HepG2 (cell line): Measurements from ENCODE around the gene SCP2. TPM values are rescaled to one million over a fixed set of nuclear protein-coding genes. Genes with fewer than 3 reads are reported as not detected.

Experiments used
- ATAC-seq: fragments of 200-7000 bp; cut with Tn5 transposase; 3 replicates; pipeline ENCODE4 v1.9.1; 2020; ENCODE audit warnings: mild to moderate bottlenecking, moderate library complexity
- BruUV-seq: library from RNA; stranded (reverse); fragments of 400-500 nt; replicated peaks from 2 replicates; lab custom pipeline; 2021; lab: Mats Ljungman, UMichigan
- CTCF ChIA-PET: fragments of 300-600 bp; formaldehyde crosslinking; extraction: SDS; loops from one replicate; lab custom pipeline; 2021; ENCODE audit warnings: low total read pairs, inconsistent platforms, low intra/inter-chr PET ratio; lab: Yijun Ruan, JAX
- POLR2A ChIA-PET: fragments of 350-600 bp; sonication (Branson Sonifier 250); formaldehyde crosslinking; loops from one replicate; lab custom pipeline; 2020; ENCODE audit warnings: antibody characterized with exemption, inconsistent platforms; lab: Yijun Ruan, JAX
- DNase-seq: peaks from one replicate; pipeline ENCODE4 v3.0.0-alpha.2; 2015; ENCODE audit warnings: low spot score
- FAIRE-seq: peaks from 3 replicates; lab custom pipeline; 2011; peaks lifted over from hg19 to GRCh38; lab: Jason Lieb, UNC
- H2AFZ ChIP-seq: one replicate; pipeline ENCODE4 v1.6.1; 2011; ENCODE audit warnings: low read length, inconsistent platforms
- H3K27ac ChIP-seq: fragments of 300-600 bp; 3 replicates; pipeline ENCODE4 v1.8.0; 2011; ENCODE audit warnings: mixed run types, mild to moderate bottlenecking, mixed read lengths, low read length, inconsistent platforms; ENCODE audit not compliant: insufficient read depth; ENCODE audit errors: extremely low read length
- H3K27me3 ChIP-seq, 2 experiments: fragments of 200-600 bp in 1 of 2; 2 replicates in 1 of 2; 3 replicates in 1 of 2; pipeline versions ENCODE4 v1.6.0 to v1.8.0; 2011; ENCODE audit warnings: low read length in 2 of 2, mild to moderate bottlenecking in 2 of 2, moderate library complexity in 2 of 2, inconsistent platforms in 1 of 2; ENCODE audit not compliant: insufficient read depth in 2 of 2, control insufficient read depth in 1 of 2
- H3K36me3 ChIP-seq, 2 experiments: fragments of 200-600 bp in 1 of 2; replicated peaks in 1 of 2; 2 replicates in 1 of 2; 3 replicates in 1 of 2; pipeline versions ENCODE4 v1.5.1 to v1.8.0; 2011; ENCODE audit warnings: low read length in 2 of 2, inconsistent platforms in 1 of 2; ENCODE audit not compliant: insufficient read depth in 2 of 2, control insufficient read depth in 1 of 2
- H3K4me1 ChIP-seq: 2 replicates; pipeline ENCODE4 v1.5.1; 2012; ENCODE audit warnings: low read length, inconsistent platforms; ENCODE audit not compliant: insufficient read depth
- H3K4me2 ChIP-seq: 2 replicates; pipeline ENCODE4 v1.6.0; 2011; ENCODE audit warnings: low read depth, low read length, inconsistent platforms
- H3K4me3 ChIP-seq, 3 experiments: fragments of 200-600 bp in 1 of 3; sonication (generic), shearing (Covaris generic) in 1 of 3; replicated peaks in 1 of 3; 2 replicates each; pipeline ENCODE4 v1.5.1; 2011 to 2016; ENCODE audit warnings: low read length in 3 of 3, inconsistent platforms in 2 of 3, low read depth in 2 of 3, mild to moderate bottlenecking in 2 of 3, control low read depth in 1 of 3, mixed read lengths in 1 of 3; ENCODE audit not compliant: insufficient read depth in 1 of 3
- H3K79me2 ChIP-seq: one replicate; pipeline ENCODE4 v1.6.1; 2011; ENCODE audit warnings: low read length, inconsistent platforms; ENCODE audit not compliant: insufficient read depth
- H3K9ac ChIP-seq: 2 replicates; pipeline ENCODE4 v1.6.0; 2011; ENCODE audit warnings: mild to moderate bottlenecking, low read depth, low read length, inconsistent platforms; ENCODE audit not compliant: insufficient read depth
- H3K9me3 ChIP-seq: 2 replicates; pipeline ENCODE4 v1.5.1; 2012; ENCODE audit warnings: mild to moderate bottlenecking, low read length
- H4K20me1 ChIP-seq: 2 replicates; pipeline ENCODE4 v1.6.0; 2011; ENCODE audit warnings: inconsistent platforms, mild to moderate bottlenecking, low read length, moderate library complexity; ENCODE audit not compliant: insufficient read depth
- ADNP ChIP-seq: sonication (generic); formaldehyde crosslinking; IDR thresholded peaks from 2 replicates; pipeline ENCODE4 v1.4.0; 2020; ENCODE audit warnings: missing genetic modification reagents
- CCAR2 ChIP-seq: fragments of 200-400 bp; formaldehyde crosslinking; optimal IDR thresholded peaks from 2 replicates; pipeline ENCODE3; 2018; ENCODE audit warnings: low read depth, mild to moderate bottlenecking, low read length, moderate library complexity
- CEBPG ChIP-seq: IDR thresholded peaks from 2 replicates; pipeline ENCODE4 v1.6.1; 2016
- MTF1 ChIP-seq: sonication (generic); formaldehyde crosslinking; IDR thresholded peaks from 2 replicates; pipeline ENCODE4 v1.5.0; 2020; ENCODE audit warnings: missing genetic modification reagents
- NFKBIZ ChIP-seq: IDR thresholded peaks from 2 replicates; pipeline ENCODE4 v1.6.1; 2018; ENCODE audit warnings: missing genetic modification reagents, missing compliant biosample characterization
- NR2F1 ChIP-seq, 2 experiments: fragments of 450-650 bp in 1 of 2; formaldehyde crosslinking in 1 of 2; IDR thresholded peaks; 2 replicates each; pipeline versions ENCODE4 v1.5.0 to v1.6.1; 2016 to 2020; ENCODE audit warnings: mild to moderate bottlenecking in 1 of 2, missing compliant biosample characterization in 1 of 2, missing genetic modification reagents in 1 of 2, moderate library complexity in 1 of 2
- RAD51 ChIP-seq: fragments of 450-650 bp; IDR thresholded peaks from 2 replicates; pipeline ENCODE4 v1.6.1; 2016; ENCODE audit warnings: borderline replicate concordance
- SAP130 ChIP-seq: IDR thresholded peaks from 2 replicates; pipeline ENCODE4 v1.6.1; 2016; ENCODE audit warnings: low read depth
- SRSF9 ChIP-seq: fragments of 200-400 bp; formaldehyde crosslinking; IDR thresholded peaks from 2 replicates; pipeline ENCODE4 v1.6.1; 2018; ENCODE audit warnings: borderline replicate concordance, mild to moderate bottlenecking, low read depth, low read length; ENCODE audit not compliant: insufficient read depth, poor library complexity, severe bottlenecking
- TEAD2 ChIP-seq: sonication (generic); formaldehyde crosslinking; IDR thresholded peaks from 2 replicates; pipeline ENCODE4 v1.9.0; 2021; ENCODE audit warnings: missing genetic modification reagents
- THYN1 ChIP-seq: sonication (generic); formaldehyde crosslinking; IDR thresholded peaks from 2 replicates; pipeline ENCODE4 v1.8.1; 2023; ENCODE audit warnings: low read depth, mild to moderate bottlenecking, moderate library complexity, missing genetic modification reagents, borderline replicate concordance
- ZNF234 ChIP-seq: sonication (generic); formaldehyde crosslinking; conservative IDR thresholded peaks from 2 replicates; pipeline ENCODE4 v1.5.1; 2020; ENCODE audit warnings: mild to moderate bottlenecking, missing genetic modification reagents
- ZNF615 ChIP-seq: sonication (generic); formaldehyde crosslinking; IDR thresholded peaks from 2 replicates; pipeline ENCODE4 v1.5.0; 2020; ENCODE audit warnings: mild to moderate bottlenecking, missing genetic modification reagents, borderline replicate concordance
- ZNF616 ChIP-seq: sonication (generic); formaldehyde crosslinking; IDR thresholded peaks from 2 replicates; pipeline ENCODE4 v1.5.0; 2020; ENCODE audit warnings: low read depth, mild to moderate bottlenecking, missing genetic modification reagents
- ZNF788 ChIP-seq: sonication (generic); formaldehyde crosslinking; IDR thresholded peaks from 2 replicates; pipeline ENCODE4 v1.5.0; 2020; ENCODE audit warnings: mild to moderate bottlenecking, missing genetic modification reagents, borderline replicate concordance
- WGBS: methylation state at CpG from one replicate; pipeline ENCODE4 v1.1.6; 2017; ENCODE audit warnings: low lambda C conversion rate; 5-methylcytosine and 5-hydroxymethylcytosine counted together
- in situ Hi-C: cut with HindIII; loops from 2 replicates; pipeline ENCODE4 v1.10.0; 2017; ENCODE audit warnings: low pct_unique_long_range_greater_than_20kb; ENCODE audit not compliant: extremely low pct_ligation_motif_present
- intact Hi-C: fragments of 100-400 bp; cut with micrococcal nuclease; formaldehyde crosslinking; loops from one replicate; pipeline ENCODE4 v1.10.0; 2022; ENCODE audit not compliant: unreplicated experiment
- polyA plus RNA-seq, 8 experiments: library from polyadenylated mRNA; depleted of rRNA in 3 of 8; stranded (reverse) in 7 of 8; unstranded in 1 of 8; fragments of >200 nt; fragmentation: Illumina TruSeq in 4 of 8; extraction: Trizol in 4 of 8; gene quantifications; 2 replicates each; pipeline versions ENCODE4 v1.2.1 to v1.2.3, GENCODE V29; 2011 to 2016; ENCODE audit warnings: low read depth in 4 of 8, missing spikeins in 1 of 8, mixed read lengths in 1 of 8; ENCODE audit not compliant: insufficient read depth in 1 of 8
- total RNA-seq, 5 experiments: library from RNA; depleted of rRNA; stranded (reverse); fragments of >200 nt; fragmentation: Illumina TruSeq; extraction: Trizol; gene quantifications; 2 replicates each; pipeline ENCODE4 v1.2.3, GENCODE V29; 2016; ENCODE audit warnings: low read depth in 1 of 5

SCP2 gene
- total and polyA plus RNA-seq, 2 of the 13 experiments (the other 11 are each of a cell fraction or from before 2014, with no cell fraction given) = 59.0 to 133 TPM

GRCh38 chr1:53080041-53080440 is 153.0 kb downstream of the SCP2 start:
- in situ Hi-C loops = no loop called here
- POLR2A ChIA-PET = interaction anchor here (0.7 kb wide), 1 partner anchor 11 kb away, joined by 4 read pairs; no protein-coding TSS in a partner anchor
- WGBS = 36% methylated on average over 1 of the region's 3 CpGs

GRCh38 chr1:53080769-53081168 is 153.7 kb downstream of the SCP2 start:
- Histone ChIP-seq H3K4me1 (peaks cover 43% of the 10 kb centered on the region), H3K27ac (no peak overlapping the region), H3K79me2 (no peaks in the 10 kb centered on the region), H3K4me2 (no peak overlapping the region), H3K27me3 (peaks cover 15 to 70% of the 10 kb centered on the region in 2 experiments), H2AFZ (no peak overlapping the region), H3K4me3 (no peak overlapping the region), H3K9me3 (no peaks in the 10 kb centered on the region), H3K36me3 (no peaks in the 10 kb centered on the region), H4K20me1 (no peaks in the 10 kb centered on the region), H3K9ac (no peak overlapping the region)
- TF ChIP-seq MTF1 = no peak
- TF ChIP-seq ZNF788 (CRISPR knock-in tag) = no peak
- no peak for TF ChIP-seq ZNF616
- TF ChIP-seq THYN1 (CRISPR knock-in tag) = no peak
- ChIA-PET CTCF (no interaction called here), POLR2A (no interaction called here)
- ATAC-seq = no peak
- DNase-seq = no peak
- no TSS peak for BruUV-seq
- WGBS = 20% methylated on average over 5 of the region's 15 CpGs
- intact Hi-C loops = loop anchor here (10.0 kb wide), 1 partner anchor 104 kb away; no protein-coding TSS in a partner anchor
- FAIRE-seq = no peak
- in situ Hi-C loops = no loop called here

More at GRCh38 chr1:53080041-53080440, 153.0 kb downstream of the SCP2 start:
- TF ChIP-seq SRSF9 (no peak), ADNP (CRISPR knock-in tag) (no peak), RAD51 (no peak), NR2F1 (CRISPR knock-in tag; IDR thresholded peaks at IDR 0.05) (no peak), SAP130 (no peak), ZNF615 (CRISPR knock-in tag) (no peak), CCAR2 (no peak), CEBPG (no peak), ZNF234 (CRISPR knock-in tag) (no peak), NFKBIZ (CRISPR knock-in tag) (no peak), TEAD2 (CRISPR knock-in tag) (no peak)
- no peak overlapping the region for H3K9ac ChIP-seq
- H2AFZ ChIP-seq = no peak overlapping the region
- no peaks in the 10 kb centered on the region for H3K79me2 ChIP-seq
- H3K27me3 ChIP-seq = peaks cover 15 to 69% of the 10 kb centered on the region in 2 experiments
- intact Hi-C loops = loop anchor here (10.0 kb wide), 1 partner anchor 105 kb away; no protein-coding TSS in a partner anchor
- ATAC-seq (no peak), FAIRE-seq (no peak), DNase-seq (no peak)
- BruUV-seq = no TSS peak
- no peak overlapping the region for H3K4me2 ChIP-seq
- no peaks in the 10 kb centered on the region for H3K36me3 ChIP-seq
- CTCF ChIA-PET = no interaction called here
- H3K4me3 ChIP-seq = no peak overlapping the region
- peaks cover 50% of the 10 kb centered on the region for H3K4me1 ChIP-seq
- no peaks in the 10 kb centered on the region for H4K20me1 ChIP-seq
- H3K9me3 ChIP-seq = no peaks in the 10 kb centered on the region
- H3K27ac ChIP-seq = no peak overlapping the region
